ENCODE measurements around the gene PRM1. TPM values are rescaled to one million over a fixed set of nuclear protein-coding genes. Genes with fewer than 3 reads are reported as not detected.

PRM1 gene
- total RNA-seq, 1 donor from 2014 or later: not detected

- TF ChIP-seq CTCF (conservative IDR thresholded peaks at IDR 0.05; ENCODE audit: low read depth, low read length): no peak
- no peak within 1 kb of the TSS for H3K4me3 ChIP-seq (ENCODE audit: low read depth, low read length)
- DNase-seq (ENCODE audit: low read depth): no peak
These were observed 4.8 kb downstream of the PRM1 start, which contains the start of gene PRM2 for GRCh38 chr16:11276143-11276895. PRM2 (minus strand) TSS chr16:11276480; CDS start chr16:11276370, 110 bp downstream.

- H3K4me3 ChIP-seq (ENCODE audit: low read depth, low read length): no peak overlapping the region
- TF ChIP-seq CTCF (conservative IDR thresholded peaks at IDR 0.05; ENCODE audit: low read depth, low read length): no peak
- no peak for DNase-seq (ENCODE audit: low read depth)
These were observed 6.2 kb downstream of the PRM1 start for GRCh38 chr16:11274964-11275363.

GRCh38 chr16:11273721-11274324 lies 7.3 kb downstream of the PRM1 start:
- H3K4me3 ChIP-seq (ENCODE audit: low read depth, low read length): no peak overlapping the region
- no peak for DNase-seq (ENCODE audit: low read depth)
- no peak for TF ChIP-seq CTCF (conservative IDR thresholded peaks at IDR 0.05; ENCODE audit: low read depth, low read length)

GRCh38 chr16:11272921-11273720 lies 8.0 kb downstream of the PRM1 start, which contains the start of gene PRM3:
PRM3 (minus strand) TSS chr16:11273629; CDS start chr16:11273595, 34 bp downstream.
- TF ChIP-seq CTCF (conservative IDR thresholded peaks at IDR 0.05; ENCODE audit: low read depth, low read length): no peak
- H3K4me3 ChIP-seq (ENCODE audit: low read depth, low read length): no peak within 1 kb of the TSS
- DNase-seq (ENCODE audit: low read depth): no peak

DNA sequence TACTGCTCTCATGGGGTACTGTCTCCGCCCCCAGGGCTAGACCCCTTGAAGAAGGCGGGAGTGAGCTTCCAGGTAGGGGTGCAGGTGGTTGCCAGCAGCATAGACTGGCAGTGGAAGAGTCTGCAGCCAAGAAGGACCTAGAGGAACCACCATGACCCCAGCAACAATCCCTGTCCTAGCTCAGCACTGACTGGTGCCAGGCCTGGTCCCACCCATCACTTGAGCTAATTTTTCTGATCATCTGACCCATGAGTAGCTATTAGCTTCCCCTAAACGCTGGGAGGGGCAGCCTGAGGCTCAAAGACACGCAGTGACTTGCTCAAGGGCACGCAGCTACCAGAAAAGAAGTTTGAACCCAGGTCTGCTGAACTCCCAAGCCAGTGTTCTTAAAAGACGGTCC lies 8.6 kb downstream of the PRM1 start:
- TF ChIP-seq CTCF (conservative IDR thresholded peaks at IDR 0.05; ENCODE audit: low read depth, low read length): no peak
- H3K4me3 ChIP-seq (ENCODE audit: low read depth, low read length): no peak overlapping the region
- DNase-seq (ENCODE audit: low read depth): no peak

DNA sequence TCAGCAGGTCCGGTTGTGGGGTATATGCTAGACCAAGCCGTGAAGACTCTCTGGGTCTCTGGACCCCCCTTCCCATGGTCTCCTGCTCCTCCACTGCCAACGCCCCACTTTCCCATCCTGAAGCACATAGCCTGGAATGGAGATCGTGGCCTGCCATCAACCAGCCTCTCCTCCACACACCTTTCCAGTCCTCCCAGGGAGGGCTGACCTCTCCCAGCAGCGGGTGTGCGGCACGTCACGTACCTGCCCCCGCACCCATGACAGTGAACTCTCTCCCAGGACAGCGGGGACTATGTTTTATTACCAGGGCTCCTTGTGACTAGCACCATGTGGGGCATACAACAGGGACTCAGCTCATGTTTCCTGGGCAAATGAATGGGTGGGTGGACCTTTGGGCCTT lies 9.5 kb downstream of the PRM1 start:
- no peak for TF ChIP-seq CTCF (conservative IDR thresholded peaks at IDR 0.05; ENCODE audit: low read depth, low read length)
- no peak for DNase-seq (ENCODE audit: low read depth)
- H3K4me3 ChIP-seq (ENCODE audit: low read depth, low read length): no peak overlapping the region

All from epithelial cell of proximal tubule (primary cell).